Bone marrow (tissue), 2 donors: ENCODE results near the gene SURF4.
"Not testable (repeated sequence)": the region's sequence is repeated elsewhere in the genome, so short reads cannot be mapped to it uniquely, and the experiment has no call there.

ENCODE experiments used
- DNase-seq, 2 donors: peaks; one replicate each; lab custom pipeline; 2025; lab: John Stamatoyannopoulos, UW

The SURF4 gene

DNA sequence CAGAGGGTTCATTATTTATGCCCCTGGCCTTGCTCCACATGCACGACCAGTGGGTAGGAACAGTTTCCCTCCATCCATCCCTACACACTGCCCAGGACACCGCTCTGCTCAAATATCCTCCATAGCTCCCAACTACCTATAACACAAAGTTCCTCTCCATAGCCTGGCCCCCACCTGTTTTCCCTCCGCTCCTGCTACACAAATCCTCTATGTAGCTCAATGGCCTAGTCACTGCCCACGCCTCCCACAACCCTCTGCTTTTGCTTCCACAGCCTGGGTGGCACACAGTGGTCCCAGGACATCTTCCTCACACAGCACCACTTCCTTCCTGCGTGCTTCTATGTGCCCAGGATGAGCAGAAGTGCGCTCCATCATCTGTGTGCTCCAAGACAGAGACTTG, 21.5 kb upstream of the SURF4 start:
- DNase-seq, result no peak

DNA sequence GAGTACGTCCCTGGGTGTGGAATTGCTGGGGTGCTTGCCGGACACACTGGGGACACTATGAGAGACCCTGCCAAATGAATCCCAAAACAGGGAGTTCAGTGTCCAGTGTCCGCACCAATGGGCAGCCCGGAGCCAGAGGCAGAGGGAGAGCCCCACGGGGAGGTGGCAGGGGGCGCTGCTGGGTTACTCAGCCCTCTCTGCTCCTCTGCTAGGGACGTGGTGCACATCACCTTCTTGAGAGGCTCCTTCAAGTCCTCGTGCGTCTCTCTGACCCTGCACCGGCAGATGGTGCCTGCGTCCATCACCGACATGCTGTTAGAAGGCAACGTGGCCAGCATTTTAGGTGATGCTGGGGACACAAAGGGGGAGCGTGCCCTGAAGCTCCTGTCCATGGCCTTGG, 21.1 kb upstream of the SURF4 start:
- DNase-seq, result no peak

DNA sequence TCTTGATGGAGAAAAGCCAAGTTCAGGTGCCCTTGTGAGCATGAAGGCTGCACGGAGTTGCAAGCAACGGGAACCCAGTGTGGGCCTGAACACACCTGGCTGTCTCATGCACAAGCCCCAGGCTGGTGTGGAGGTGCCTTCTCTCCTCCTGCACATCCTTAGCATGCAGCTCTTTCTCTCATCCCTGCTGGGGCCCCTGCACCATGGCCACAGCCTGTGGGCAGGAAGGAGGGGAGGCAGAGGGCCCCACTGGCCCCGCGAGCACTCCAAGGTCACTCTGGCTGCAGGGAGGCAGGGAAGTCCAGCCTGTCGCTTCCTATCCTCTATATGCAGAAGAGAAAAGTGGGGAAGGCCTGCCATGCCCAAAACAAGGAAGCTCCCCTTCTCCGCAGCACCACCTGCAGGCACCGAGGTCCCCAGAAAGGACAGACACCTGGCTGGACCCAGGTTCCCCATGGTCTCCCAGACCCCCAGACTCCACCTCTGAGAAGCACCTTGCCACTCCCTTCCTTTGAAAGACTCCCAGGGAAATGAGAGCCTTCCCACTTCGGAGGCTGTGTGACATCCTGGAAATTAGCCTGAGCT, 18.9 kb upstream of the SURF4 start:
- DNase-seq, result no peak

DNA sequence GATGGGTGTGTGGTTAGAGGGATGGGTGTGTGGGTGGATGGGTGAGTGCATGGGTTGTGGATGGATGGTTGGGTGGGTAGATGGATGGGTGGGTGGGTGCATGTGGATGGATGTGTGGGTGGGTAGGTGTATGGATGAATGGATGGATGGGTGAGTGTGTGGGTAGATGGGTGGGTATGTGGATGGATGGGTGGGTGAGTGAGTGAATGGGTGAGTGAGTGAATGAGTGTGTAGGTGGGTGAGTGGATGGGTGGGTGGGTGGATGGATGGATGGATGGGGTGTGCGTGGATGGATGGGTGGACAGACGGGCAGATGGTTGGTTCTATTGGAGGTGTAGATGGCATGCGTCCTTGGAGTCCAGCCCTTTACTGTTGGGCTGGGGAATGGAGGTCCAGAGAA, 17.5 kb upstream of the SURF4 start:
- no peak for DNase-seq

DNA sequence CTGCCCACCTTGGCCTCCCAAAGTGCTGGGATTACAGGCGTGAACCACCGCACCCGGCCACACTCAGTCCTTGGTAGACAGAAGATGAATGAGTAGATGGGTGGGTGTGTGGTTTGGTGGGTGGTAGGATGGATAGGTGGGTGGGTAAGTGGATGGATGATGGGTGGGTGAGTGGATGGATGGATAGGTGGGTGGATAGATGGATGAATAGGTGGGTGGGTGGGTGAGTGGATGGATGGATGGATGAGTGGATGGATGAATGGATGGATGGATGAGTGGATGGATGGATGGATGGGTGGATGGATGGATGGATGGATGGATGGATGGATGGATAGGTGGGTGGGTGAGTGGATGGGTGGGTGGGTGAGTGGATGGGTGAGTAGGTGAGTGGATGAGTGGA, 16.4 kb upstream of the SURF4 start:
- not testable (repeated sequence) for DNase-seq

DNA sequence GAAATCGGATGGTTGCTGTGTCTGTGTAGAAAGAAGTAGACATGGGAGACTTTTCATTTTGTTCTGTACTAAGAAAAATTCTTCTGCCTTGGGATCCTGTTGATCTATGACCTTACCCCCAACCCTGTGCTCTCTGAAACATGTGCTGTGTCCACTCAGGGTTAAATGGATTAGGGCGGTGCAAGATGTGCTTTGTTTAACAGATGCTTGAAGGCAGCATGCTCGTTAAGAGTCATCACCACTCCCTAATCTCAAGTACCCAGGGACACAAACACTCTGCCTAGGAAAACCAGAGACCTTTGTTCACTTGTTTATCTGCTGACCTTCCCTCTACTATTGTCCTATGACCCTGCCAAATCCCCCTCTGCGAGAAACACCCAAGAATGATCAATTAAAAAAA, 15.6 kb upstream of the SURF4 start:
- not testable (repeated sequence) for DNase-seq

DNA sequence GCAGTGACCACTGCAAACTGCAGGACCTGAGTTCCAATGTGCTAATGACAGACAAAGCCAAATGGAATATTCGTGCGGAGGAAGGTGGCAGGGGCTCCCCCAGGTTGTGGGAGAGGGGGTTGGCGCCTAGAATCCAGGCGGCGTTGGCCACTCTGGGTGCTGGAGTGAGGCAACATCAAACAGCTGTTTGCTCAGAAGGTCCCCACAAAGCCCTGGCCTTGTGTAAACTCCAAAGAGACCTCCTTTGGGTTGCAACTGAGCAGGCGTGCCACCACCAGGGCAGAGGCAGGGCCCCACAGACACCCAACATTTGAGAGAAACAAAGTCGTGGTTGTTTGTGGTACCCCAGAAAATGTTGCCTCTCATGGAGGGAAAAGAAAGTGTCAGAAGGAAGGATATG, 14.9 kb upstream of the SURF4 start:
- DNase-seq, result no peak

DNA sequence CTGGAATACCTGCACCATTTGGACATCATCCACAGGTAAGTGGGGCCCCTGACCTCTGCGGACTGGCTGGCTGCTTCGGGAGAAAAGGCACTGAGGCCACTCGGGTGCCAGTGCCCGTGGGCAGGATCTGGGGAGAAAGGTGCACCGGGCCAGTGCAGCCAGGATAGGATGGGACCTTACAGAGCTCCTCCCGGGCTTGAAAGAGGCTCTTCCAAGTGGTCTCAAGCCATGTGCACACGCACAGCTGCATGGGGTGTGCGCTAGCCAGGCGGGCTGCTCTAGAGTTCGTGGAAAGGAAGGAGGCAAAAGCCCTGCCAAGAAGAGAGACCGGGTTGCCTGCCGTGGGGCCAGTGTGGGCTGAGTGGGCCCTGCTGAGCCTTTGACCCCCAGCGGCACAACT, 13.7 kb upstream of the SURF4 start:
- DNase-seq, result no peak

DNA sequence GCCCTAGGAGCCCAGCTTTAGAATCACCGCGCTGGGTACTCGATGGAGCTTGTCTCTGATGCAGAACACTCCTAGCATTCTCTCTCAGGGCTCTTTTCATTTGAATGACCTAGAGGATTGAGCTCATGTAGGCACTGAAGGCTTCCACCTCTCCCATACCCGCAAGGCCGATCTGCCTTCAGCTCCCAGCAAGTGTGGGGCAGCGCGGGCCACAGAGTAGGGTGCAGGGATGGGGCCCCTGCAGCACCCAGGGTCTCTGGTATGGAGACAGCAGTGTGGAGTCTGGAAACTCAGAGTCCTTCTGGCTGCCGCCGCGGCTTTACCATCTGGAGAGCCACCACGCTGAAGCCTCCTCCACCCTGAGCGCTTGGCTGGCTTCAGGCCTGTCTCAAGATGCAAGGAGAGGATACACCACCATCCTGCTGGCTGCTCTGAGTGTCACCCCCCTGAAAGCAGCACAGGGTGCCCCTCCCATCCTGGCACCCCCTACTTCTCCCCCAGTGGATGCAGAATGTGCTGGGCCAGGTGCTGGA, 13.2 kb upstream of the SURF4 start:
- no peak for DNase-seq

DNA sequence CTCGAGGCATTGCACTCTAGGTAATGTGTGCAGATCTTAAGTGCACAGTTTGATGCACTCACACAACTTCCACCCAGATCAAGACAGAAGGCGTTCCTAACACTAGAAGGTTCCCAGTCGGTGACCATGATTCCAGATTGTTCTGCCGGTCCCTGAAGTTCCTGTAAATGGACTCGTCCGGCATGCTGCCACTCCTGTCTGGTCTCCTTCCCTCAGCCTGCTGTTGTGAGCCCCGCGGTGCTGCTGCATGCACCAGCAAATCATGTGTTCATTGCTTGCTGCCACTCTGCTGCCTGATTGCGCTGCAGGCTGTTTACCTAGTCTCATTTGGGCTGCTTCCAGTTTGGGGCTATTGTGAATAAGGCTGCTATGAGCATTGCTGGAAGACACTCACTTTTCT, 11.8 kb upstream of the SURF4 start:
- DNase-seq, result no peak

DNA sequence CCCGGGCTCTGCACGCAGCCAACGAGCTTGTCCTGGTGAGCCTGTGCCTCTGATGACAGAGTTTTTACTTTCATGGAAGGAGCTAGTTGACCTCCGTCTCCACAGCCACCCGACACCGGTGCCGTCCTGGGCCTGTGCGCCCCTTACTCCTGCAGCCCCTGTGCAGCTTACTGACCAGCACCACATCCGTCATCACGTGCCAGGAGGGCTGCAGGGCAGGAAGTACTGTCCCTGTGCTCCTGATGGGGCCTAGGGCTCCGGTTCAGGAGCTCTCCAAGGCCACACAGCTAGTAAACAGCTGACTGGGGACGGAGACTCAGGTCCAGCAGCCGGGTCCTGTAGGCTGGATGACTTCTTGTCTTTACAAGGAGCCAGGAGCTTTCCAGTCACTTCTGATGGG, 10.5 kb upstream of the SURF4 start:
- DNase-seq, result no peak

DNA sequence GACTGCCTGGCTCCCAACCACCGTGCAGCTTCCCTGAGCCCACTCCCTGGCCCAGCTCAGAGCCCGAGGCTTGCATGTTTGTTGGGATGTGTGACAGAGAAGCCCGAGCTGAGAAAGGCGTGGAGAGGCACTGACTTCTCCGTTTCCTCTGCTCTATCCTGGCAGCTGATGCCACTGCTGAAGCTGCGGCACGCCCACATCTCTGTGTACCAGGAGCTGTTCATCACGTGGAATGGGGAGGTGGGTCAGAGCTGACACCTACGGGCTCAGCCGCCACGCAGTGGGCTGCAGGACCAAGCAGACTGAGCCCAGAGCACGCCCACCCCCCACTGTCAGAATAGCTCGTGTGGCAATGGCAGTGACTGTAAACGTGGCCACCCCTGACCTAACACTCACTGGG, 9.6 kb upstream of the SURF4 start:
- no peak for DNase-seq

DNA sequence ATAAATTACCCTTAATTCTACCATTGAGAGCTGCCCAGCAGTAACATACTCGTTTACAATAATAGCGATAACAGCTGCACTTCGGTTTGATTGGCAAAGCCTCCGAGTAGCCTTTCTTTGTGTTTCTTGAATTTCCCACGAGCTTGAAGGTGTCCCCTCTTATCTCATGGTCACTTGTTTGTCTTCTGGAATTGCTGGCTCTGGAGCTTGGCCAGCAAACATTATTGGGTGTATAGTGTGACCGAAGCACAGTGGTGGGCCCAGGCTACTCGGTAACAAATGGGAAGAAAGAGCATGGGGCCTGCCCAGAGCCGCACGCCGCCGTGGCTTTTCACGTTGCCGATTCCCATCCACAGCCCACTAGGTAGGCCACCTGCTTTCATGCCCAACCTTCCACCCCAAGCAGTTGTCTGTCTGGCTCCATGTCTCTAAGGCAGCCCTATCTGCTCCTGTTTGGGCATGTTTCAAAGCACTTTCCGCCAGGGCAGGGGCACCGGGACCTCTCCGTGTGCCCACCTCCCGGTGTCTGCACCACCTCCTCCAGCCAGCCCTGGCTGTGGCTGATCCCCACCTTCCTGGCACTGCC, 9.0 kb upstream of the SURF4 start:
- no peak for DNase-seq

DNA sequence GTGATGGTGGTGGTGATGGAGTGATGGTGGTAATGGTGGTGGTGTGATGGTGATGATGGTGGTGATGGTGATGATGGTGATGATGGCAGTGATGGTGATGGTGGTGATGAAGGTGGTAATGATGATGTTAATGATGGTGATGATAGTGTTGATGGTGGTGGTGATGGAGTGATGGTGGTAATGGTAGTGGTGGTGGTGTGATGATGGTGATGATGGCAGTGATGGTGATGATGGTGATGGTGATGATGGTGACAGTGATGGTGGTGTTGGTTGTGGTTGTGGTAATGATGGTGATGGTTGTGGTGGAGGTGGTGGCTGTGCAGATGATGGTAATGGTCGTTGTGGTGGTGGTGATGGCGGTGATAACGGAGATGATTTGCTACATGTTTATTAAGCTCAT, 7.6 kb upstream of the SURF4 start:
- DNase-seq, result no peak

DNA sequence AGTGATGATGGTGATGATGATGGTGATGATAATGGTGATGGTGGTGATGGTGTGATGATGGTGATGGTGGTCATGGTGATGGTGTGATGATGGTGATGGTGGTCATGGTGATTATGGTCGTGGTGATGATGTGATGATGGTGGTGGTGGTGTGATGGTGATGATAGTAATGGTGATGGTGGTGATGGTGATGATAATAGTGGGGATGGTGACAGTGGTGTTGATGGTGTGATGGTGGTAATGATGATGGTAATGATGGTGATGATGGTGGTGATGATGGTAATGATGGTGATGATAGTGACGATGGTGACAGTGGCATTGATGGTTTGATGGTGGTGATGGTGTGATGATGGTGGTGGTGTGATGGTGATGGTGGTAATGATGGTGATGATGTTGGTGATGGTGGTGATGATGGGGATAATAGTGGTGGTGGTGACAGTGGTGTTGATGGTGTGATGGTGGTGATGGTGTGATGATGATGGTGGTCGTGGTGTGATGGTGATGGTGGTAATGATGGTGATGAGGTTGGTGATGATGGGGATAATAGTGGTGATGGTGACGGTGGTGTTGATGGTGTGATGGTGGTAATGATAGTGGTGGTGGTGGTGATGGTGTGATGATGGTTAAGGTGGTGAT, 6.8 kb upstream of the SURF4 start:
- DNase-seq, result no peak

DNA sequence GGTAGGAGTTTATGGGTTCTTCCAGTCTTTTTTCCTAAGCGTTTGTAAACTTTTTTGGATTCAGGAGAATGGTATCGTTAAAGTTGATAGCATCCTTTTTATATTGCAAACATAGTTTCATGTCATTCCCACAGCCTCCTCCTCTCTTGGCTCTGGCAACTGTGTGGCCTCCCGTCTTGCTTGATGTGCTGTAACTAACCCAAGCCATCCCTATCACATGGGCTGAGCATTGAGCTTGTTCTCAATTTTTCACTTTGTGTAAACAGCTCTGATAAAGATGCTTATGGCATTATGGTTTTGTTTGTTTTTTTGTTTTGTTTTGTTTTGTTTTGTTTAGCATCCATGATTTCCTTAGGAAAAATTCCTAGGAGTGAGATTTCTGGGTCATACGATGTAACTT, 4.9 kb upstream of the SURF4 start:
- DNase-seq, result no peak

DNA sequence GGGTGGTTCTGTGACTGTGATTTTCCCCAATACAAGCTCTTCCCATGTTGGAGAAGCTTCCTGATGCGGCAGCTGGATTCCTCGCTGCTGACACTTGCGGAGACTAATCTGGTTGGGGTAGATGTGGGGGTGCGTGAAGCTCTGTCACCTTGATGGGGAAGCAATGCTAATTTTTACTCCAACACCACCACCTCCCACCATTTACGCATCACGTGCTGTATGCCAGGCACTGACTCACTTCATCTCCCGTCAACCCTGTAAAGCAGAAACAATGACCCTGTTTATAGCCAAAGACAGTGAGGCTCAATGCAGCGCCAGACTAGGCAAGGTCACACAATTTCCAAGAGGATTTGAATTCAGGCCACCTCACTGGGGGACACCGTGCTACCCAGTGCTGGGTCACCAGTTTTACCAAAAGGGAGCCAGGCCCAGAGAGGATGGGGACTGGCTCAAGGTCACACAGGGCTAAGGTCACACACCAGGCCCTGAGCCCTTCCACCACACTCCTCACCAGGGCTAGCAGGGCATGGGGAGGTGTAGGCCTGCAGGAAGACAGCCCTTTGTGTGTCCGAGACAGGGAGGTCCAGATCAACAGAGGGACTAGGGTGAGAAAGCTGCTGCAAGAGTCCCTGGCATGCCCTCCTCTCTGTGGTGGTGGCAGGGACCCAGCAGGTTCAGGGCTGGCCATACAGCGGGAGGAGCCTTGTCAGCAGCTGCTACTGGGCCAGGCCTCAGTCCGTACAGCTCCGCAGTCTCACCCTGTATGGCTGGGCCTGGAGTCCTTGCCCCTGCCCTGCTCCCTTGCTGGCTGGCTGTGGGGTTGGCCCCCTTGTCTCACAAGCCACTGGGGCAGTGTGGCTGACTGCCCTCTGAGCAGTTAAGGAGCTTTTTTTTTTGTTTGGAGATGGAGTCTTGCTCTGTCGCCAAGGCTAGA, 3.6 kb upstream of the SURF4 start:
- no peak for DNase-seq

DNA sequence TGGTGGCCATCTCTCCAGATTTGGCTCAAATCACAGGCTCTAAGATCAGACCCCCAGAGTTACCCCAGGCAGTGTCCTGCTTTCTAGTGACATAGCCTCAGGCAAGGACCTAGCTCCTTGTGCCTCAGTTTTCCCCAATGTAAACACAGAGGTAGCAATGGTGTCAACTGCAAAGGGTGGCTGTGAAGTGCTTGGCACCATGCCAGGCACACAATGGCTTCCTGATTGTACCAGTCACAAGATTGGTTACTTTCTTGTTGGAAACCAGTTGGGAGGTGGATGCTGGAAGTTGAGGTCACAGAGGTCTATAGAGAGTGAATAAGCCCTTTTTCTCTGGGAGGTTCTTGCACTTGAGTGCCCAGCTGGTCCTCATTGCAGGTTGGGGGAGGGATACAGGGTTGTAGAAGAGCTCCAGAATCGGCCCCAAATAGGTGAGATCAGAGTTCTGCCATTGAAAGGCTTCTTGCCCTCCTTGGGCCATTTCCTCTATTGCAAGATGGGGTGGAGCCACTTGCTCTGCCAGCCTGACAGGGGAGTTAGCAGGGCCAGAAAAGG, 2.6 kb upstream of the SURF4 start:
- DNase-seq, result no peak

DNA sequence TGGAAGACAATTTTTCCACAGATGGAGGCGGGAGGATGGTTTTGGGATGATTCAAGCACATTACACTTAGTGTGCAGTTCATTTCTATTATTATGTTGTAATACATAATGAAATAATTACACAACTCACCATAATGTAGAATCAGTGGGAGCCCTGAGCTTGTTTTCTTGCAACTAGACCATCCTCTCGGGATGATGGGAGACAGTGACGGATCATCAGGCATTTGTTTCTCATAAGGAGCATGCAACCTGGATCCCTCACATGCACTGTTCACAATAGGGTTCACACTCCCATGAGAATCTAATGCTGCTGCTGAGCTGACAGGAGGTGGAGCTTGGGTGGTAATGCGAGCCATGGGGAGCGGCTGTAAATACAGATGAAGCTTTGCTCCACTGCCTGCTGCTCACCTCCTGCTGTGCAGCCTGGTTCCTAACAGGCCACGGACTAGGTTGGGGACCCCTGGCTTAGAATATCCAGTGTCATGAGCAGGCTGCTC, 1.9 kb upstream of the SURF4 start:
- DNase-seq, result no peak

DNA sequence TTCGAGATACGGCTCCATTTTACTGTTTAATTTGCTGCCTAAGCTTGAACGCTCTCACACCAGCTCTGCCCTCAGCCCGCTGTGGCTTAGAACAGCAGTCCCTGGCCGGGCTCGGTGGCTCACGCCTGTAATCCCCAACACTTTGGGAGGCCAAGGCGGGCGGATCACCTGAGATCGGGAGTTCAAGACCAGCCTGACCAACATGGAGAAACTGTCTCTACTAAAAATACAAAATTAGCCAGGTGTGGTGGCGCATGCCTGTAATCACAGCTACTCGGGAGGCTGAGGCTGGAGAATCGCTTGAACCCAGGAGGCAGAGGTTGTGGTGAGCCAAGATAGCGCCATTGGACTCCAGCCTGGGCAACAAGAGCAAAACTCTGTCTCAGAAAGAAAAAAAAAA, 1.4 kb upstream of the SURF4 start:
- DNase-seq, result not testable (repeated sequence)

DNA sequence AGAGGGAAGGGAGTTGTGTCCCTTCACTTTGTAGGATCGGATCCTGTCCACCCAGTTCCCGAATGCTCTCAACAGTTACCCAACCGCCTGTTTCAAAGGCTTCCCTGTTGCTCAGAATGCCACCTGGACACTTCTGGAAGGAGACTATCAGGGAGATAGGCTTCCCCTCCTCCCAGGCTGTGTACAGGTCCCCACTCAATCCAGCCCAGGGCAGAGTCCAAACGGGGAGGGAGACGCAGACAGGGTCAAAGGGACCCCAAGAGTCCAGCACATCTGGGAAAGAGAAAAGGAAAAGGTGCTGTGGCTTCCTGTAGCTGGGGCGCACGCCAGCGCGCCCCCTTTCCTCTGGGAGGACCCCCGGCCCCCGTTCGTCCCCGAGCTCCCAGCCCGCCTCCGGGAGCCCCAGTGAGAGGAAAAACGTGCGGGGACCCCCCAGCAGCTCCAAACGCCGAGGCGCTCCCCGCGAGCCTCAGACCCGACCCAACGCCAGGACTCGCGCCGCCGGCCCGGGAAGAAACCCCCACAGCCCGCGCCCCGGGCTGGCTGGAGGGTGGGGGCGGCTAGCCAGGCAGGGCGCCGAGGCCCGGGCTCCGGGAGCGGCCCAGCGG, 640 bp downstream of the SURF4 start:
- peak in 1 of 2 donors; percentile 16 for DNase-seq
